ENCODE data around the gene MIF.
A peak's percentile ranks its signal among the peaks of the same experiment; 100 is the strongest.
"Not testable (repeated sequence)": the region's sequence is repeated elsewhere in the genome, so short reads cannot be mapped to it uniquely, and the experiment has no call there.

MIF gene

GRCh38 chr22:23904573-23905254, 10.5 kb downstream of the MIF start:
- no peak for DNase-seq

GRCh38 chr22:23906641-23907040, 12.5 kb downstream of the MIF start:
- no peak for DNase-seq

- not testable (repeated sequence) for DNase-seq
Measured at GRCh38 chr22:23907423-23907822, 13.2 kb downstream of the MIF start.

- DNase-seq = no peak
Measured at GRCh38 chr22:23908587-23909205, 14.5 kb downstream of the MIF start.

GRCh38 chr22:23909296-23909898, 15.2 kb downstream of the MIF start:
- peak; percentile 30 for DNase-seq

- peak; percentile 32 for DNase-seq
Measured at GRCh38 chr22:23910496-23911190, 16.5 kb downstream of the MIF start.

GRCh38 chr22:23911318-23911980, 17.3 kb downstream of the MIF start:
- peak; percentile 24 for DNase-seq

- no peak for DNase-seq
Measured at GRCh38 chr22:23912293-23912903, 18.2 kb downstream of the MIF start.

GRCh38 chr22:23913306-23913660, 19.1 kb downstream of the MIF start:
- no peak for DNase-seq

- DNase-seq = peak; percentile 99
Measured at GRCh38 chr22:23913661-23914353, 19.6 kb downstream of the MIF start.

- no peak for DNase-seq
Measured at GRCh38 chr22:23915290-23915689, 21.1 kb downstream of the MIF start.

- DNase-seq = peak; percentile 7
Measured at GRCh38 chr22:23920267-23920611, 26.1 kb downstream of the MIF start.

- DNase-seq = peak; percentile 81
Measured at GRCh38 chr22:23921586-23922201, 27.5 kb downstream of the MIF start.

- DNase-seq = no peak
Measured at GRCh38 chr22:23922921-23923320, 28.7 kb downstream of the MIF start.

GRCh38 chr22:23925020-23925606, 30.9 kb downstream of the MIF start:
- no peak for DNase-seq

- no peak for DNase-seq
Measured at GRCh38 chr22:23926561-23926960, 32.4 kb downstream of the MIF start.

- DNase-seq = no peak
Measured at GRCh38 chr22:23938328-23939016, 44.3 kb downstream of the MIF start.

GRCh38 chr22:23939017-23939357, 44.8 kb downstream of the MIF start:
- DNase-seq = no peak

- not testable (repeated sequence) for DNase-seq
Measured at GRCh38 chr22:23940166-23940565, 46.0 kb downstream of the MIF start.

All from islet precursor cell (in vitro differentiated cells).